SK-N-DZ (cell line): ENCODE measurements around the gene CCDC183.
"Not testable (repeated sequence)": the region's sequence is repeated elsewhere in the genome, so short reads cannot be mapped to it uniquely, and the experiment has no call there.

Experiments
- DNase-seq: peaks from one replicate; pipeline ENCODE4 v3.0.0-alpha.2; 2015; ENCODE audit warnings: low spot score

Gene CCDC183

GRCh38 chr9:136784997-136785361, 11.2 kb upstream of the CCDC183 start:
- DNase-seq, result no peak

- DNase-seq, result not testable (repeated sequence)
Measured at GRCh38 chr9:136785565-136786355, 10.4 kb upstream of the CCDC183 start.

- DNase-seq, result no peak
Measured at GRCh38 chr9:136786451-136786850, 9.7 kb upstream of the CCDC183 start.

GRCh38 chr9:136786983-136787382, 9.2 kb upstream of the CCDC183 start:
- not testable (repeated sequence) for DNase-seq

- peak; percentile 80 for DNase-seq
Measured at GRCh38 chr9:136787690-136788400, 8.3 kb upstream of the CCDC183 start.

- not testable (repeated sequence) for DNase-seq
Measured at GRCh38 chr9:136788644-136789522, 7.3 kb upstream of the CCDC183 start.

GRCh38 chr9:136789523-136789937, 6.6 kb upstream of the CCDC183 start:
- no peak for DNase-seq

GRCh38 chr9:136790640-136791515, 5.3 kb upstream of the CCDC183 start, which contains the start of gene TMEM141:
TSS of gene TMEM141 (plus strand) at chr9:136791344. CDS start at chr9:136791371, 27 bp downstream.
- DNase-seq, result peak; percentile 99

- peak; percentile 58 for DNase-seq
Measured at GRCh38 chr9:136791516-136792276, 4.4 kb upstream of the CCDC183 start.

- DNase-seq, result no peak
Measured at GRCh38 chr9:136792321-136793085, 3.6 kb upstream of the CCDC183 start.

- no peak for DNase-seq
Measured at GRCh38 chr9:136793086-136793946, 2.8 kb upstream of the CCDC183 start.

GRCh38 chr9:136794281-136794999, 1.7 kb upstream of the CCDC183 start:
- no peak for DNase-seq

- no peak for DNase-seq
Measured at GRCh38 chr9:136795000-136795348, 1.2 kb upstream of the CCDC183 start.

- peak; percentile 82 for DNase-seq
Measured at GRCh38 chr9:136796775-136797347, 723 bp downstream of the CCDC183 start.

GRCh38 chr9:136798708-136799078, 2.6 kb downstream of the CCDC183 start:
- DNase-seq, result no peak

- DNase-seq, result no peak
Measured at GRCh38 chr9:136799079-136799853, 3.1 kb downstream of the CCDC183 start.
